ENCODE measurements around the gene GPC3.
"Not testable (repeated sequence)": the region's sequence is repeated elsewhere in the genome, so short reads cannot be mapped to it uniquely, and the experiment has no call there.

GPC3 gene

DNA sequence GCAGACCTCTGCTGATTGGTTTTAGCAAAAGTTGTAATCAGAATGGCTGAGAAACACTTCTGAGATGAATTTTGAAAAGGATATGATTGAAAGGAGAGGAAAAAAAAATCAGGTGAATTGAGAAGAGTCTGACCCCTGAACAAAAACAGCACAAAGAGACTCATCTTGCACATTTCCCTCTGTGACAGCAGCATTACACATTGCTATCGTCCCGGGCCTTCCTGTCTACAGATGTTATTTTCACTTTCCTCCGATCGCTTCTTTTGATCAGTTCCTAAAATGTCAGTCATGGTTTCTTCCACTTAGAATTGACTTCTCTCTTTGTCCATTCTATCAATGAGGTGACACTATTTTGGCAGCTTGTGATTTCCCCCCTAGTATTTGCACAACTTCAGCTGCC, 262.6 kb downstream of the GPC3 start:
- no peak overlapping the region for H2BK120ac ChIP-seq (ENCODE audit: low read depth, low read length)
- no peaks in the 10 kb centered on the region for H3K4me1 ChIP-seq (ENCODE audit: control insufficient read depth, low read depth, low read length)
- H3K23ac ChIP-seq (ENCODE audit: low read length) = no peak overlapping the region
- H4K5ac ChIP-seq (ENCODE audit: low read length) = no peak overlapping the region
- H3K56ac ChIP-seq (ENCODE audit: low read length) = no peak overlapping the region
- H3K79me1 ChIP-seq (ENCODE audit: low read length) = no peaks in the 10 kb centered on the region
- no peaks in the 10 kb centered on the region for H3K36me3 ChIP-seq (ENCODE audit: control insufficient read depth, insufficient read depth, low read length)
- H3K4me3 ChIP-seq (ENCODE audit: low read length) = no peak overlapping the region
- no peak overlapping the region for H3K4ac ChIP-seq (ENCODE audit: low read depth, low read length)
- H3K9ac ChIP-seq (ENCODE audit: low read length) = no peak overlapping the region
- H2AK5ac ChIP-seq (ENCODE audit: low read length) = no peak overlapping the region
- DNase-seq = no peak
- no peak overlapping the region for H2BK5ac ChIP-seq (ENCODE audit: low read length)
- H3K18ac ChIP-seq (ENCODE audit: low read length) = no peak overlapping the region
- no peak overlapping the region for H3K27ac ChIP-seq (ENCODE audit: low read depth, low read length)
- H2BK15ac ChIP-seq (replicated peaks; ENCODE audit: low read depth) = no peak overlapping the region
- H4K8ac ChIP-seq (ENCODE audit: low read depth, low read length) = no peak overlapping the region
- no peaks in the 10 kb centered on the region for H3K27me3 ChIP-seq (ENCODE audit: insufficient read depth, low read length, poor library complexity)
- H3K4me2 ChIP-seq (ENCODE audit: low read length) = no peak overlapping the region
- no CpG with 5 or more reads among the region's 4 CpGs for WGBS (ENCODE audit: extremely low coverage, insufficient coverage, low lambda C conversion rate)
- H3K79me2 ChIP-seq (ENCODE audit: control insufficient read depth, insufficient read depth, low read length) = no peaks in the 10 kb centered on the region

DNA sequence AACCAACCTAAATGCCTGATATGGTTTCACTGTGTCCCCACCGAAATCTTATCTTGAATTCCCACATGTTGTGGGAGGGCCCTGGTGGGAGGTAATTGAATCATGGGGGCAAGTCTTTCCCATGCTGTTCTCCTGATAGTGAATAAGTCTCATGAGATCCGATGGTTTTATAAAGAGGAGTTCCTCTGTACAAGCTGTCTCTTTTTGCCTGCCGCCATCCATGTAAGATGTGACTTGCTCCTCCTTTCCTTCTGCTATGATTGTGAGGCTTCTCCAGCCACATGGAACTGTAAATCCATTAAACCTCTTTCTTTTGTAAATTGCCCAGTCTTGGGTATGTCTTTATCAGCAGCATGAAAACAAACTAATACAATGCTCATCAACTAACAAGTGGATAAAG, 265.1 kb downstream of the GPC3 start:
- not testable (repeated sequence) for H2BK5ac ChIP-seq (ENCODE audit: low read length); H3K4me2 ChIP-seq (ENCODE audit: low read length); H2BK120ac ChIP-seq (ENCODE audit: low read depth, low read length); H3K79me2 ChIP-seq (ENCODE audit: control insufficient read depth, insufficient read depth, low read length); H3K18ac ChIP-seq (ENCODE audit: low read length); H3K23ac ChIP-seq (ENCODE audit: low read length); H2AK5ac ChIP-seq (ENCODE audit: low read length); H3K79me1 ChIP-seq (ENCODE audit: low read length); H3K27ac ChIP-seq (ENCODE audit: low read depth, low read length); H3K9ac ChIP-seq (ENCODE audit: low read length); H4K8ac ChIP-seq (ENCODE audit: low read depth, low read length); H3K56ac ChIP-seq (ENCODE audit: low read length); H3K4me3 ChIP-seq (ENCODE audit: low read length); H3K36me3 ChIP-seq (ENCODE audit: control insufficient read depth, insufficient read depth, low read length); H4K5ac ChIP-seq (ENCODE audit: low read length); DNase-seq; H3K4me1 ChIP-seq (ENCODE audit: control insufficient read depth, low read depth, low read length); H3K4ac ChIP-seq (ENCODE audit: low read depth, low read length); H2BK15ac ChIP-seq (replicated peaks; ENCODE audit: low read depth); H3K27me3 ChIP-seq (ENCODE audit: insufficient read depth, low read length, poor library complexity)
- no CpG with 5 or more reads among the region's 3 CpGs for WGBS (ENCODE audit: extremely low coverage, insufficient coverage, low lambda C conversion rate)

DNA sequence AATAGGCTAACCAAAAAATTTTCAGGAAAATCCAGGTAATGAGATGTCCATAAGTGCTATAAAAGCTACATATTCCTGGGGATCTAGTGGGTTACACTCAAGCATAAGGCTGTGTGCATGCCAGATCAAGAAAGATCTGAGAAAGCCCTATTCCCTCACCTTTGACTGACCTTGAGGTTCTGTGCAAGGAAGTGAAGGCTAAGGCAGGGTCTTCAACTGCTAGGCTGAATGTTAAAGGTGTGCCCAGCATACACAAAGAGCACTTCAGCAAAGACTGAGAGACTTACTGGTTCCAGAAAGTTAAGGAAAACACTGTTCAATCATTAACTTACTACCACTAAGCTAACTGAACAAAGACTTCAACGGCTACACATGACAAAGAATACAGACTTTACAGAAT, 269.7 kb downstream of the GPC3 start:
- no peak overlapping the region for H3K27ac ChIP-seq (ENCODE audit: low read depth, low read length)
- H3K4me3 ChIP-seq (ENCODE audit: low read length) = no peak overlapping the region
- H3K56ac ChIP-seq (ENCODE audit: low read length) = no peak overlapping the region
- H3K9ac ChIP-seq (ENCODE audit: low read length) = no peak overlapping the region
- H3K79me2 ChIP-seq (ENCODE audit: control insufficient read depth, insufficient read depth, low read length) = no peaks in the 10 kb centered on the region
- no peak overlapping the region for H3K4ac ChIP-seq (ENCODE audit: low read depth, low read length)
- no peak overlapping the region for H3K18ac ChIP-seq (ENCODE audit: low read length)
- no peak for DNase-seq
- H3K79me1 ChIP-seq (ENCODE audit: low read length) = no peaks in the 10 kb centered on the region
- H2BK5ac ChIP-seq (ENCODE audit: low read length) = no peak overlapping the region
- no CpG with 5 or more reads among the region's 1 CpG for WGBS (ENCODE audit: extremely low coverage, insufficient coverage, low lambda C conversion rate)
- no peaks in the 10 kb centered on the region for H3K4me1 ChIP-seq (ENCODE audit: control insufficient read depth, low read depth, low read length)
- no peak overlapping the region for H4K8ac ChIP-seq (ENCODE audit: low read depth, low read length)
- no peak overlapping the region for H2AK5ac ChIP-seq (ENCODE audit: low read length)
- H4K5ac ChIP-seq (ENCODE audit: low read length) = no peak overlapping the region
- H2BK120ac ChIP-seq (ENCODE audit: low read depth, low read length) = no peak overlapping the region
- H3K27me3 ChIP-seq (ENCODE audit: insufficient read depth, low read length, poor library complexity) = no peaks in the 10 kb centered on the region
- H3K23ac ChIP-seq (ENCODE audit: low read length) = no peak overlapping the region
- no peak overlapping the region for H3K4me2 ChIP-seq (ENCODE audit: low read length)
- no peaks in the 10 kb centered on the region for H3K36me3 ChIP-seq (ENCODE audit: control insufficient read depth, insufficient read depth, low read length)
- no peak overlapping the region for H2BK15ac ChIP-seq (replicated peaks; ENCODE audit: low read depth)

DNA sequence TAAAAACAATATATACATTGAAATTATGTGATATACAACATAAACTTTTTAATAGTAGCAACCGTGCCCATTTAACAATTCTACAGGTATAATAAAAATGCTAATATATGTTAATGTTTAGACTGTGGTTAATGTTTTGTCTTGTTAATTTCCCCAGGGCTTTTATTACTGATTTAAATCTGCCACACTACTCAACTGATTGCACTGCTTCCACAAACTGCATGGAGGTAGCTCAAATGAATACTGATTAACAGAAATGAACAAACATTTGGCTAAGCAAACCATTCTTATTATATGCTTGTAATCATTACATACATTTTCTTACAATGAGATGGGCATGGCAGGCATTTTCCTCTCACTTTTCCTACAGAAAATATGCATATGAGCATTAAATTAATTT, 275.9 kb downstream of the GPC3 start:
- Histone ChIP-seq H3K56ac (ENCODE audit: low read length) (no peak overlapping the region), H3K9ac (ENCODE audit: low read length) (no peak overlapping the region), H3K36me3 (ENCODE audit: control insufficient read depth, insufficient read depth, low read length) (no peaks in the 10 kb centered on the region), H3K4me3 (ENCODE audit: low read length) (no peak overlapping the region), H4K8ac (ENCODE audit: low read depth, low read length) (no peak overlapping the region), H3K79me2 (ENCODE audit: control insufficient read depth, insufficient read depth, low read length) (no peaks in the 10 kb centered on the region), H3K18ac (ENCODE audit: low read length) (no peak overlapping the region), H2BK120ac (ENCODE audit: low read depth, low read length) (no peak overlapping the region), H3K23ac (ENCODE audit: low read length) (no peak overlapping the region), H4K5ac (ENCODE audit: low read length) (no peak overlapping the region), H2BK5ac (ENCODE audit: low read length) (no peak overlapping the region), H2AK5ac (ENCODE audit: low read length) (no peak overlapping the region), H3K4me1 (ENCODE audit: control insufficient read depth, low read depth, low read length) (no peaks in the 10 kb centered on the region), H2BK15ac (replicated peaks; ENCODE audit: low read depth) (no peak overlapping the region), H3K27me3 (ENCODE audit: insufficient read depth, low read length, poor library complexity) (no peaks in the 10 kb centered on the region), H3K79me1 (ENCODE audit: low read length) (no peaks in the 10 kb centered on the region), H3K4me2 (ENCODE audit: low read length) (no peak overlapping the region), H3K4ac (ENCODE audit: low read depth, low read length) (no peak overlapping the region), H3K27ac (ENCODE audit: low read depth, low read length) (no peak overlapping the region)
- no peak for DNase-seq
- no CpG with 5 or more reads among the region's 1 CpG for WGBS (ENCODE audit: extremely low coverage, insufficient coverage, low lambda C conversion rate)

DNA sequence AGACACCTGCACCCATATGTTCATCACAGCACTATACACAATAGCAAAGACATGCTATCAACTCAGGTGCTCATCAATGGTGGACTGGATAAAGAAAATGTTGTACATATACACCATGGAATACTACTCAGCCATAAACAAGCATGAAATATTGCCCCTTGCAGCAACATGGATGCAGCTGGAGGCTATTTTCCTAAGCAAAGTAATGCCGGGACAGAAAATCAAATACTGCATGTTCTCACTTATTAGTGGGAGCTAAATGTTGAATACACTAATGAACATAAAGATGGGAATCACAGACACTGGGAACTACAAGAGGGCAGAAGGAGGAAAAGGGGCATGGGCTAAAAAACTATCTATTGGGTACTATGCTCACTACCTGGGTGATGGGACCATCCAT, 278.5 kb downstream of the GPC3 start:
- Histone ChIP-seq H4K5ac (ENCODE audit: low read length) (no peak overlapping the region), H3K9ac (ENCODE audit: low read length) (no peak overlapping the region), H3K4me2 (ENCODE audit: low read length) (no peak overlapping the region), H3K79me1 (ENCODE audit: low read length) (no peaks in the 10 kb centered on the region), H3K27me3 (ENCODE audit: insufficient read depth, low read length, poor library complexity) (no peaks in the 10 kb centered on the region), H3K4ac (ENCODE audit: low read depth, low read length) (no peak overlapping the region), H3K23ac (ENCODE audit: low read length) (no peak overlapping the region), H4K8ac (ENCODE audit: low read depth, low read length) (no peak overlapping the region), H2BK5ac (ENCODE audit: low read length) (no peak overlapping the region), H3K4me3 (ENCODE audit: low read length) (no peak overlapping the region), H3K18ac (ENCODE audit: low read length) (no peak overlapping the region), H2BK120ac (ENCODE audit: low read depth, low read length) (no peak overlapping the region), H3K4me1 (ENCODE audit: control insufficient read depth, low read depth, low read length) (no peaks in the 10 kb centered on the region), H3K27ac (ENCODE audit: low read depth, low read length) (no peak overlapping the region), H3K36me3 (ENCODE audit: control insufficient read depth, insufficient read depth, low read length) (no peaks in the 10 kb centered on the region), H2BK15ac (replicated peaks; ENCODE audit: low read depth) (no peak overlapping the region), H3K79me2 (ENCODE audit: control insufficient read depth, insufficient read depth, low read length) (no peaks in the 10 kb centered on the region), H3K56ac (ENCODE audit: low read length) (no peak overlapping the region), H2AK5ac (ENCODE audit: low read length) (no peak overlapping the region)
- DNase-seq = no peak
- WGBS (ENCODE audit: extremely low coverage, insufficient coverage, low lambda C conversion rate) = no CpG with 5 or more reads among the region's 1 CpG

- Histone ChIP-seq H3K4ac (ENCODE audit: low read depth, low read length) (no peak overlapping the region), H2BK15ac (replicated peaks; ENCODE audit: low read depth) (no peak overlapping the region), H3K9ac (ENCODE audit: low read length) (no peak overlapping the region), H3K27ac (ENCODE audit: low read depth, low read length) (no peak overlapping the region), H4K8ac (ENCODE audit: low read depth, low read length) (no peak overlapping the region), H3K18ac (ENCODE audit: low read length) (no peak overlapping the region), H2BK5ac (ENCODE audit: low read length) (no peak overlapping the region), H2BK120ac (ENCODE audit: low read depth, low read length) (no peak overlapping the region), H3K36me3 (ENCODE audit: control insufficient read depth, insufficient read depth, low read length) (no peaks in the 10 kb centered on the region), H3K79me2 (ENCODE audit: control insufficient read depth, insufficient read depth, low read length) (no peaks in the 10 kb centered on the region), H3K4me3 (ENCODE audit: low read length) (no peak overlapping the region), H2AK5ac (ENCODE audit: low read length) (no peak overlapping the region), H3K56ac (ENCODE audit: low read length) (no peak overlapping the region), H3K4me1 (ENCODE audit: control insufficient read depth, low read depth, low read length) (peaks cover 2% of the 10 kb centered on the region), H4K5ac (ENCODE audit: low read length) (no peak overlapping the region), H3K27me3 (ENCODE audit: insufficient read depth, low read length, poor library complexity) (no peaks in the 10 kb centered on the region), H3K23ac (ENCODE audit: low read length) (no peak overlapping the region), H3K79me1 (ENCODE audit: low read length) (no peaks in the 10 kb centered on the region), H3K4me2 (ENCODE audit: low read length) (no peak overlapping the region)
- no peak for DNase-seq
Measured at GRCh38 chrX:133702230-133702629, 283.2 kb downstream of the GPC3 start.

All from mesendoderm (in vitro differentiated cells).